Measurements from ENCODE around the gene CEL.
"Not testable (repeated sequence)": the region's sequence is repeated elsewhere in the genome, so short reads cannot be mapped to it uniquely, and the experiment has no call there.

The CEL gene

GRCh38 chr9:133046196-133046899, 15.4 kb upstream of the CEL start:
- DNase-seq (ENCODE audit: extremely low spot score, insufficient read length, low read depth) (no peak), FAIRE-seq (no peak)

GRCh38 chr9:133046900-133047295, 14.9 kb upstream of the CEL start:
- FAIRE-seq (no peak), DNase-seq (ENCODE audit: extremely low spot score, insufficient read length, low read depth) (no peak)

GRCh38 chr9:133048595-133048994, 13.2 kb upstream of the CEL start:
- no peak for DNase-seq (ENCODE audit: extremely low spot score, insufficient read length, low read depth)
- FAIRE-seq = no peak

GRCh38 chr9:133049043-133049442, 12.7 kb upstream of the CEL start:
- DNase-seq (ENCODE audit: extremely low spot score, insufficient read length, low read depth) (no peak), FAIRE-seq (no peak)

- FAIRE-seq = no peak
These were observed 11.6 kb upstream of the CEL start for GRCh38 chr9:133050142-133050541.

GRCh38 chr9:133050781-133051180, 11.0 kb upstream of the CEL start:
- DNase-seq (ENCODE audit: extremely low spot score, insufficient read length, low read depth) (no peak), FAIRE-seq (no peak)

More at GRCh38 chr9:133050142-133050541, 11.6 kb upstream of the CEL start:
- no peak for DNase-seq (ENCODE audit: extremely low spot score, insufficient read length, low read depth)

GRCh38 chr9:133051281-133051900, 10.4 kb upstream of the CEL start:
- no peak for FAIRE-seq
- no peak for DNase-seq (ENCODE audit: extremely low spot score, insufficient read length, low read depth)

GRCh38 chr9:133051966-133052539, 9.7 kb upstream of the CEL start:
- FAIRE-seq = no peak
- DNase-seq (ENCODE audit: extremely low spot score, insufficient read length, low read depth) = no peak

GRCh38 chr9:133054194-133054890, 7.4 kb upstream of the CEL start:
- DNase-seq (ENCODE audit: extremely low spot score, insufficient read length, low read depth) (no peak), FAIRE-seq (no peak)

GRCh38 chr9:133054966-133055365, 6.8 kb upstream of the CEL start:
- DNase-seq (ENCODE audit: extremely low spot score, insufficient read length, low read depth) = no peak
- FAIRE-seq = no peak

- DNase-seq (ENCODE audit: extremely low spot score, insufficient read length, low read depth) (no peak), FAIRE-seq (no peak)
These were observed 5.9 kb upstream of the CEL start for GRCh38 chr9:133055788-133056420.

GRCh38 chr9:133056533-133056932, 5.2 kb upstream of the CEL start:
- no peak for FAIRE-seq
- DNase-seq (ENCODE audit: extremely low spot score, insufficient read length, low read depth) = no peak

GRCh38 chr9:133057006-133057405, 4.8 kb upstream of the CEL start:
- no peak for FAIRE-seq
- no peak for DNase-seq (ENCODE audit: extremely low spot score, insufficient read length, low read depth)

GRCh38 chr9:133057553-133057952, 4.2 kb upstream of the CEL start:
- DNase-seq (ENCODE audit: extremely low spot score, insufficient read length, low read depth) (no peak), FAIRE-seq (no peak)

GRCh38 chr9:133058071-133058470, 3.7 kb upstream of the CEL start:
- FAIRE-seq (no peak), DNase-seq (ENCODE audit: extremely low spot score, insufficient read length, low read depth) (no peak)

GRCh38 chr9:133058550-133059320, 3.0 kb upstream of the CEL start:
- peak; percentile 83 for FAIRE-seq
- peak; percentile 22 for DNase-seq (ENCODE audit: extremely low spot score, insufficient read length, low read depth)

GRCh38 chr9:133059623-133060022, 2.2 kb upstream of the CEL start:
- DNase-seq (ENCODE audit: extremely low spot score, insufficient read length, low read depth) = no peak
- FAIRE-seq = no peak

- no peak for DNase-seq (ENCODE audit: extremely low spot score, insufficient read length, low read depth)
- peak; percentile 39 for FAIRE-seq
These were observed 1.4 kb upstream of the CEL start for GRCh38 chr9:133060417-133060841.

GRCh38 chr9:133061019-133061763, 590 bp upstream of the CEL start:
- FAIRE-seq = peak; percentile 59
- not testable (repeated sequence) for DNase-seq (ENCODE audit: extremely low spot score, insufficient read length, low read depth)
